Chondrocyte (in vitro differentiated cells): ENCODE data around the gene ZKSCAN2. TPM values are rescaled to one million over a fixed set of nuclear protein-coding genes. Genes with fewer than 3 reads are reported as not detected.

ENCODE experiments used
- DNase-seq: peaks from one replicate; pipeline ENCODE4 v3.0.0; 2021; ENCODE audit warnings: mixed read lengths, low spot score
- H3K27ac Mint-ChIP-seq: one replicate; pipeline ENCODE4 v1.8.0; 2021; ENCODE audit warnings: mild to moderate bottlenecking, moderate library complexity, mixed read lengths; ENCODE audit not compliant: unreplicated experiment
- H3K27me3 Mint-ChIP-seq: 2 replicates; pipeline ENCODE4 v1.8.0; 2021; ENCODE audit warnings: low read depth, mixed read lengths
- H3K36me3 Mint-ChIP-seq: 2 replicates; pipeline ENCODE4 v1.8.0; 2021; ENCODE audit warnings: low read depth, mixed read lengths
- H3K4me1 Mint-ChIP-seq: 2 replicates; pipeline ENCODE4 v1.8.0; 2021; ENCODE audit warnings: low read depth, mild to moderate bottlenecking, mixed read lengths
- H3K4me3 Mint-ChIP-seq: one replicate; pipeline ENCODE4 v1.8.0; 2021; ENCODE audit warnings: mild to moderate bottlenecking, moderate library complexity, mixed read lengths; ENCODE audit not compliant: unreplicated experiment
- H3K9me3 Mint-ChIP-seq: 2 replicates; pipeline ENCODE4 v1.8.0; 2021; ENCODE audit warnings: low read depth, mixed read lengths
- total RNA-seq: library from RNA; stranded (reverse); gene quantifications from 3 replicates; pipeline ENCODE4 v1.2.1, GENCODE V29; 2021
- TF ChIP-seq, protein P1 (sequence below): fragments of 200-600 bp; sonication (generic); IDR thresholded peaks from 2 replicates; pipeline ENCODE4 v1.5.0; 2021; ENCODE audit warnings: antibody characterized with exemption, mild to moderate bottlenecking, moderate library complexity

Gene ZKSCAN2
- total RNA-seq, 1 donor from 2014 or later: 9.2 TPM

DNA sequence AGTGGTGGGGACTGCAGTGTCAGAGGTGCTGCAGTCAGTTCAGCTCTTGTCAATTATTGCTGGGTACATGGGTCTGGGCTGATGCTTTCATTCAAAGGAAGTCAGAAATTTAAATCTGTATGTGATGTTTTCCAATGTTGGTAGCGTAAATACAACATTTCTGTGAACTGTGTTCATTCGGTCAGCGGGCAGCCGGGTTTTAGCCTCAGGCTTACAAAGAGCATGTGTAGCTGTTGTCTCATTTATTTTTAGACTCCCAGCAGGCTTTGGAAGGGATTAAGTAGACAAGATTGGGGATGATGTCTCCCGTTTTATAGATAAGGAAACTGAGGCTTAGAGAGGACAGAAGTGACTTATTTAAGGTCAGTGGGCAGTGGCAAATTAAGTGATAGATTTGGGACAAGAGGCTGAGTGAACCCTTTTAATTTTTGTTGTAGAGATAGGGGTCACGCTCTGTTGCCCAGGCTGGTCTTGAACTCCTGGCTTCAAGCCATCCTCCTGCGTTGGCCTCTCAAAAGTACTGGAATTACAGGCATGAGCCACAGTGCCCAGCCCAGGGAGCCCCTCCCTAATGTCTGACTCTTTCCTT, 32.8 kb downstream of the ZKSCAN2 start:
- TF ChIP-seq, protein P1, sequence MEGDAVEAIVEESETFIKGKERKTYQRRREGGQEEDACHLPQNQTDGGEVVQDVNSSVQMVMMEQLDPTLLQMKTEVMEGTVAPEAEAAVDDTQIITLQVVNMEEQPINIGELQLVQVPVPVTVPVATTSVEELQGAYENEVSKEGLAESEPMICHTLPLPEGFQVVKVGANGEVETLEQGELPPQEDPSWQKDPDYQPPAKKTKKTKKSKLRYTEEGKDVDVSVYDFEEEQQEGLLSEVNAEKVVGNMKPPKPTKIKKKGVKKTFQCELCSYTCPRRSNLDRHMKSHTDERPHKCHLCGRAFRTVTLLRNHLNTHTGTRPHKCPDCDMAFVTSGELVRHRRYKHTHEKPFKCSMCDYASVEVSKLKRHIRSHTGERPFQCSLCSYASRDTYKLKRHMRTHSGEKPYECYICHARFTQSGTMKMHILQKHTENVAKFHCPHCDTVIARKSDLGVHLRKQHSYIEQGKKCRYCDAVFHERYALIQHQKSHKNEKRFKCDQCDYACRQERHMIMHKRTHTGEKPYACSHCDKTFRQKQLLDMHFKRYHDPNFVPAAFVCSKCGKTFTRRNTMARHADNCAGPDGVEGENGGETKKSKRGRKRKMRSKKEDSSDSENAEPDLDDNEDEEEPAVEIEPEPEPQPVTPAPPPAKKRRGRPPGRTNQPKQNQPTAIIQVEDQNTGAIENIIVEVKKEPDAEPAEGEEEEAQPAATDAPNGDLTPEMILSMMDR: no peak
- Mint-ChIP-seq H3K27me3 (no peaks in the 10 kb centered on the region), H3K9me3 (no peaks in the 10 kb centered on the region), H3K4me3 (no peak overlapping the region), H3K27ac (no peak overlapping the region), H3K4me1 (no peaks in the 10 kb centered on the region), H3K36me3 (no peaks in the 10 kb centered on the region)
- no peak for DNase-seq

DNA sequence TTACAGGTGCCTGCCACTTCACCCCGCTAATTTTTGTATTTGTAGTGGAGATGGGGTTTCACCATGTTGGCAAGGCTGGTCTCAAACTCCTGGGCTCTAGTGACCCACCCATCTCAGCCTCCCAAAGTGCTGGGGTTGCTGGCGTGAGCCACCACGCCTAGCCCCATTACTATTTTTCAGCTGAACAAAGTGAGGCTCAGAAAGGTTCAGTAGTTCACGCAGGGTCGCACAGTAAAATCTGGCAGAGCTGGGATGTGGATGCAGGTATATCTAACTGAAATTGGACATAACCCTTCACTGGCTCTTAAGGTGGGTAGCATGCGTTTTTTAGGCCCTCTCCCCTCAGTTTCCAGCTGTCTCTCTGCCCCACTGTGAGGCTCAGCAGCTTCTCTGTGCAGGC, 33.7 kb downstream of the ZKSCAN2 start:
- Mint-ChIP-seq H3K4me3 (no peak overlapping the region), H3K27me3 (no peaks in the 10 kb centered on the region), H3K27ac (no peak overlapping the region), H3K4me1 (no peaks in the 10 kb centered on the region), H3K36me3 (no peaks in the 10 kb centered on the region), H3K9me3 (no peaks in the 10 kb centered on the region)
- TF ChIP-seq, protein P1: no peak
- DNase-seq: no peak

DNA sequence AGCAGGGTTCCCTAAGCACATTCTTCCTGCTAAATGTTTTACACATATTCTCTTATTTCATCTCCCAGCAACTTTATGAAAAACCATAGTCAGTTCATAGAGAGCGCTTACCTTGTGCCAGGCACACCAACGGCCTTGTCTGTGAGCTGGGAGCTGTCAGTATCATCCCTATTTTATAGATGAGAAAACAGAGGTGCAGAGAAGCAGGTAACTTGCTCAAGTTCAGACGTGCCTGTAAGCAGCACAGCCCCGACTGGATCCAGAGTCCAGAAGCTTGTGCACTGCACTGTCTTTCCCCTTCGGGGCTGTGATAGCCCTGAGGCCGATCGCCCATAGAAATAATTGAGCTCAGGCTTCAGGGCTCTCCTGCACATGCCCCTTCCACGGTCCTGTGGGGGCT, 34.7 kb downstream of the ZKSCAN2 start:
- no peak for DNase-seq
- no peak overlapping the region for H3K27ac Mint-ChIP-seq
- H3K27me3 Mint-ChIP-seq: peaks cover 5% of the 10 kb centered on the region
- TF ChIP-seq, protein P1: no peak
- no peak overlapping the region for H3K4me3 Mint-ChIP-seq
- H3K36me3 Mint-ChIP-seq: no peaks in the 10 kb centered on the region
- no peaks in the 10 kb centered on the region for H3K4me1 Mint-ChIP-seq
- H3K9me3 Mint-ChIP-seq: no peaks in the 10 kb centered on the region

DNA sequence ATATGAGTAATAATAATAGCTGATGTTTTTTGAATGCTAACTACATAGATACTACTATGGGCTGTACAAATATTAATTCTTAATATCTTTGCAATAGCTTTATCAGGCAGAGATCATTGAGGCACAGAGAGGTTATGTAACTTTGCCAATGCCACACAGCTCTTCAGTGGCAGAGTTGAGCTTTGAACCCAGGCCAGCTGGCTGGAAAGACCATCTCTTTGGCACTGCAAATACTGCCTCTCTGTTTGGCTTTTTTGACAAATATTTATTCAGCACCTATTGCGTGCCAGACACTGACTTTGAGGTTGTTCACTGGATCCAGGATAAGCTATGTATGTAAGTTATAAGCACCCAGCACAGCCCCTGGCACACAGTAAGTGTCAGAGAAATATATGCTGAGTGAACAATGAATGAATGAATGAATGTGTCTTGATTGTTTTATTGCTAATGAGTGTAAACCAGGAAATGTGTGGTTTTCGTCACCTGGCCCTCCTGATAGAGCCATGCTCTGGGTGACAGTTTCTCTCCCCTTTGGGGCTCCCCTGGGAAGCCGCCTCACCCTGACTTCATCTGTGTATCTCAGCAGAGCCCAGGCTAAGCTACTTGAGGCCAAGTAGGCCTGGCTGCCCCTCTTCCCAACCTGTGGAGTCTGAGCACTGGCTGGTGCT, 38.4 kb downstream of the ZKSCAN2 start:
- H3K4me1 Mint-ChIP-seq: no peaks in the 10 kb centered on the region
- TF ChIP-seq, protein P1: no peak
- H3K27ac Mint-ChIP-seq: no peak overlapping the region
- no peaks in the 10 kb centered on the region for H3K9me3 Mint-ChIP-seq
- H3K4me3 Mint-ChIP-seq: no peak overlapping the region
- H3K27me3 Mint-ChIP-seq: peaks cover 17% of the 10 kb centered on the region
- no peaks in the 10 kb centered on the region for H3K36me3 Mint-ChIP-seq
- no peak for DNase-seq

DNA sequence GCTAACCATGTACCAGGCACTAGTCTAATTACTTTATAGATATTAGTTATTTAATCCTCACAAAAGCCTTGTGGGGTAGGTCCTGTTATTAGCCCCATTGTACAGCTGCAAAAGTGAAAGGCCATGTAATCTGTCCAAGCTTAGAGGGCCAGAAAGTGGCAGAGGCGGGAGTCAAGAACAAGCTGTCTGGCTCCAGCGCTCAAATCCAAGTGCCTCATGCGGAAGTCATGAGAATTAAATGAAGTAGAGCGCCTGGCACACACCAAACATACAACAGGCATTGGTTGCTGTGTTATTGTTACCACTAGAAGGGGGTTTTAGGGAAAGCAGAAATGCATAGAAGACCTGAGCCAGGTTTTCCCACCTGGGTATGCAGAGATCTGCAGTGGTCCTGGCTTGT, 39.7 kb downstream of the ZKSCAN2 start:
- Mint-ChIP-seq H3K27me3 (peaks cover 17% of the 10 kb centered on the region), H3K4me1 (no peaks in the 10 kb centered on the region), H3K36me3 (no peaks in the 10 kb centered on the region), H3K4me3 (no peak overlapping the region), H3K27ac (no peak overlapping the region), H3K9me3 (no peaks in the 10 kb centered on the region)
- DNase-seq: no peak
- TF ChIP-seq, protein P1: no peak
